GM21526 (cell line): ENCODE results near the gene ATP10A.
"Not testable (repeated sequence)": the region's sequence is repeated elsewhere in the genome, so short reads cannot be mapped to it uniquely, and the experiment has no call there.

Source experiments
- ATAC-seq: cut with Tn5 transposase; IDR thresholded peaks from one replicate; pipeline ENCODE4 v1.9.1; 2021; ENCODE audit warnings: moderate library complexity; ENCODE audit not compliant: unreplicated experiment, low FRiP score

ATP10A gene

DNA sequence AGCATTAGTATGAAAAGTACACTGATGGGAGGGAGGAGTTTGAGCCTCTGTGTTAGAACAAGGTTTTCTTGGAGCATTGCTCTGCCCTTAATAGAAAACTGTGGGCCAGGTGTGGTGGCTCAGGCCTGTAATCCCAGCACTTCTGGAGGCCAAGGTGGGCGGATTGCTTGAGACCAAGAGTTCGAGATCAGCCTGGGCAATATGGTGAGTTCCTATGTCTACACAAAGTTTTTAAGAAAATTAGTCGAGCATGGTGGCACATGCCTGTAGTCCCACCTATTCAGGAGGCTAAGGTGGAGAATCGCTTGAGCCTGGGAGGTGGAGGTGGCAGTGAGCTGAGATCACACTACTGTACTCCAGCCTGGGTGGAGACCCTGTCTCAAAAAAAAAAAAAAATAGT lies 103.7 kb downstream of the ATP10A start:
- no peak for ATAC-seq

- ATAC-seq: not testable (repeated sequence)
Measured at GRCh38 chr15:25758612-25759011, 104.5 kb downstream of the ATP10A start.

DNA sequence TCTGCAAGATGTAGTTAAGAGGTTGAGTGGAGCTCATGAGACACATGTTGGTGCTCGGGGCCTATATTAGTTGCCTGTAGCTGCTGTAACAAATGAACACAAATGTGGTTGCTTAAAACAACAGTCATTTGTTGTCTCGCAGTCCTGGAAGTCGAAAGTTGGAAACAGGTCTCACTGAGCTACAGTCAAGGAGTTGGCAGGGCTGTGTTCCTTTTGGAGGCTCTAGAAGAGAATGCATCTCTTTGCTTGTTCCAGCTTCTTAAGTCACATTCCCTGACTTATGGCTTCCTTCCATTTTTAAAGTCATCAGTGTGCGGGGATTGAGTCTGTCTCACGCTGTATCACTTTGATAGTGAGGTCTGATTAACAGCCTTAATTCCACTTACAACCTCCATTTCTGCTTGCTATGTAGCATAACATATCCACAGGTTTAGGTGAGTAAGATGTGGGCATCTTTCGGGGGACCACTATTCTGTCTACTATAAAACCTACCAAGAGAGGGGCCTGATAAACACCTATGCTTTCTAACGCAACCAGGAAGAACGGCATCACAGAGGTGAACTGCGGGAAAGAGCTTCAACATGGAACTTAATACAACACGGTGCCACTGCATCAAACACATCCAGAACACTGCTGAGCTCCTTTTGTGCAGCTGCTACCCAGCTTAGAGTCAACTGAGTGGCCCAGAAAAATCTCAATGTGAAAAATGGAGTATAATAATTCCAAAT lies 119.4 kb downstream of the ATP10A start:
- no peak for ATAC-seq

DNA sequence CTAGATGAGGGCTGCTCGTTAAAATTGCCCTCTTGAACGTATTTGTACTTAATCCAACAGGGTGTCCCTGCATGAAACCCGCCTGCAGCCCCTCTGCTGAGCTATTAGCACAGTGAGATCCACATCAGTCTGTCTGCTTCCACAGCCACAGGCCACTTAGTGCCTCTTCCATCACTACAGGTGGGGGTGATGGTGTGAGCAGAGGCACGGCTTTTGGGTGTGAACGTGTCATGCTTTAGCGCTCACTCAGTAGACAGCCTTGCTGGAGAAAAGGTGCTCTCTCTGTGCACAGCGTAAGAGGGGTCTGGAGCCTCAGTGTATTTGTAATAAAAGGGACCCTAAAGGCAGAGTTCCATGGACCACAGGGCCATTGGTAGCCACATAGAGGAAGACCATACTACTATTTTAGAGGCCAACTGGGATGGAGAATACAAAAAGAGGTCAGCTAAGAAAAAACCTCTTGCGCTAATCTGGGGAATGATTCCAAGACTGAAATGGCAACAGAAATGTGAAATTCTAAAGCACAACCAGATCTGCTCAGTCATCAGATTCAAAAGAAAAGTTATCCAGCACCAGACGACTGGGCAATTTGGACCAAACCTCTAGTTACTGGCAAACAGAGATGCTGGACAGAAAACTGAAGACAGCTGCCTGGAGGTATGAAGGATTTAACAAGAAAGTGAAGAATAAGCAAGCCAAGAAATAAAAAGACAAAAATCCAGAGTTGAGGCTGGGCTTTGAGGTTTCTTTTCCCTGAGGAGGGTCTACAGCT lies 120.2 kb downstream of the ATP10A start:
- ATAC-seq: no peak

- ATAC-seq: no peak
Measured at GRCh38 chr15:25742041-25742730, 120.9 kb downstream of the ATP10A start.

- ATAC-seq: no peak
Measured at GRCh38 chr15:25741256-25741580, 121.9 kb downstream of the ATP10A start.

GRCh38 chr15:25740383-25741255 lies 122.5 kb downstream of the ATP10A start:
- no peak for ATAC-seq

GRCh38 chr15:25739687-25740121 lies 123.4 kb downstream of the ATP10A start:
- no peak for ATAC-seq

GRCh38 chr15:25738171-25738965 lies 124.8 kb downstream of the ATP10A start:
- no peak for ATAC-seq

GRCh38 chr15:25737218-25737643 lies 125.9 kb downstream of the ATP10A start:
- ATAC-seq: no peak

- no peak for ATAC-seq
Measured at GRCh38 chr15:25736461-25736860, 126.7 kb downstream of the ATP10A start.

DNA sequence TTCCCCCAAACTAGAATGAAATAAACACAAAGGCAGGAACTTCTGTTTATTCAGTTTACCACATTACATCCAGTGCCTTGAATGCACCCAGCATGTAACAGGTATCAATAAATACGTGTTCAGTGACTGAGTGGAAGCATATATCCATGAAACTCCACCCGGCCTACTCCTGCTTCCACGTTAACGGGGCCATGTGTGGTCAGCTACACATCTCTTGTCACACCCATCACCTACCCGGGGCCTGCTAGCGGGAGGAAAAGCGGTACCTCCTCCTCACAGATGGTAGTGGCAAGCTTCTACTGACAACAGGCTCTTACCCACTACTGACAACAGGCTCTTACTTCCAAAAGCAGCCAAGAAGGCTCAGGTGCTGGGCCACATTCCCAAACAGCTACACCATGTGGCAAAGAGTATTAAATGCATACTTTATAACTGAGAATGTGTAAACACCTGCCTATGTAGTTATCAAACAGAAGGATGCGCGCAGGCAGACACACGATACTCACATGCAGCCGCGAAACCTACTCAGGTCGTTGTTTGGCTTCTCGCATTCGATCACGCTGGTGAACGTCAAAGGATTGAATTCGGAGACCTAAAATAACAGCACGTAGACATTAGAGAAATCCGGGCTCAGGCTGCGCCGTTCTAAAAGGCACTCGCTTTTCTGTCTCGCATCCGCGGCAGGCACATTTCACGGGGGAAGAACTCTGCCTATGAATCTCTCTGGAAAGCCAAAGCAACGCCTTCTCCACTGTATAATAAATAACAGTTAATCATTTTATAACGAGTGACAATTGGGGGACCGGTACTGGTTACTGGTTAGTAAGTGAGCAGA lies 127.4 kb downstream of the ATP10A start:
- no peak for ATAC-seq

GRCh38 chr15:25734680-25735355 lies 128.3 kb downstream of the ATP10A start:
- no peak for ATAC-seq

GRCh38 chr15:25733856-25734679 lies 129.1 kb downstream of the ATP10A start:
- ATAC-seq: no peak

DNA sequence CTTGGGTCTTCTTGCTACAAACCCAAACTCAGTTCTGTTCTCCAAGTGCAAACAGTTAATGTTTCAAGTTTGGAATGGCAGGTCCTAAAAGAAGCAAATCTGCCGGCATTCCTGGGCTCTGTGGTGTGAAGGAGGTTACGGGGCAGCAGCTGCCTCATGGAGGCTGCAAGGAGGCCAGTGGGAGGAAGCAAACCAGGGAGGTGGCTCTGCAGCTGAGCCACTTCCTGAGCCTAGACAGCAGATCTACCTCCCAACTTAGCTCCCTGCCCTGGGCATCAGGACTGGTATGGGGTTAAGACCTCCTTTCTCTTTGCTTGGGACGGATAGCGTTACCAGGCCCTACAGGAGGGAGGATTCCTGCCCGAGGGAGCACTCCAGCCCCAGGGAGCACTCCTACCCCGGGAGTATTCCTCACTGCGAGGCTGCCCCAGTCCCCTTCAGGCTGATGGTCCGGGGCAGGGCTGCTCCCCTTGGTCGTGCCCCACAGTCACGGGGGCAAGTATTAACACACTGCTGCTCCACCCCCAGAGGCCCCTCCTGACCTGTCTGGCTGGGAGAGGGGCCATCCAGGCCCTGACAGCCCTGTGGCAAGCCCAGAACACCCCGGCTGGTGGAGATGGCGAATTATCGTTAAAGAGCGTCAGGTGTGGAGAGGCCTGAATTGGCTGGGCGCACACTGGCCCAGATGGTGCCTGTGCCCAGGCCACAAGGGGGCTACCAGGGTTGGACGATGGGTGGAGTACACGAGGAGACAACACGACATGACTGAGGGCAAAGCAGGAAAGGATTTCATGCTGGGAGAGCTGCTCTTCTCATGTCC lies 129.9 kb downstream of the ATP10A start:
- ATAC-seq: no peak

DNA sequence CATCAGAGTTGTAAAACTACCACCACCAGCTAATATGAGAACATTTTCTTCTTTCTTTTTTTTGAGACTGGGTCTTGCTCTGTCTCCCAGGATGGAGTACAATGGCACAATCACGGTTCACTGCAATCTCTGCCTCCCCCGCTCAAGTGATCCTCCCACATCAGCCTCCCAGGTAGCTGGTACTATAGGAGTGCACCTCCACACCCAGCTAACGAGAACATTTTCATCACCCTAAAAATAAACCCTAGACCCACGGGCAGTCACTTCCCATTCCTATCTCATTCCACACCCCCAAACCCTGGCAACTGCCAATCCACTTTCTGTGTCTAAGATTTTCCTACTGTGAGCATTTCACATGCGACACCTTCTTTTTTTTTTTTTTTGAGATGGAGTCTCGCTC lies 130.9 kb downstream of the ATP10A start:
- no peak for ATAC-seq

DNA sequence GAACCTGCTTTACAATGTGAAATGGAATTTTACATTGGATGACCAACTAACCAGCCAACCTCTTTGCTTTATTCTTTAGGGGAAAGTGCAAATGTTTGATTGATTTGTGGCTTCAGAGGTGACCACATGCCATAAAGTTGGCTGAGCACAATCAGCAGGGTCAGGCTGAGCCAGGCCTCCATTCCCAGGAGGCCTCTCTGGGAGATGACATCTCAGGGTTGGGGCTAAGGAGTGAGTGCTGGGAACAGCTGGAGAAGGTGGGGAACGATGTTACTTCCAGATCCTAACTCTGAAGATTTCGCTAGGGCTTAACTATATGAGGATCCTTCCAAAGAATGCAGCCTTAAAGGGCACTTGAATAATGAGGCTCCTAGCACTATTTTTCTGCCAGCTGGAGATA lies 131.7 kb downstream of the ATP10A start:
- ATAC-seq: no peak
